A549 (cell line): ENCODE measurements around the gene ZNF860. TPM values are rescaled to one million over a fixed set of nuclear protein-coding genes. Genes with fewer than 3 reads are reported as not detected.

Experiments used
- ATAC-seq, 2 experiments: fragments of 200-7000 bp in 1 of 2; fragments of >200 bp in 1 of 2; cut with Nextera tagmentation in 1 of 2; cut with Tn5 transposase in 1 of 2; 3 replicates each; pipeline versions ENCODE4 v1.8.0 to v1.9.1; 2018 to 2020; ENCODE audit warnings: mild to moderate bottlenecking in 1 of 2, moderate library complexity in 1 of 2
- CTCF ChIA-PET: fragments of 300-600 bp; sonication (Branson Sonifier 250); formaldehyde crosslinking; extraction: SDS; loops from one replicate; lab custom pipeline; 2021; ENCODE audit warnings: antibody characterized with exemption, inconsistent platforms; lab: Yijun Ruan, JAX
- POLR2A ChIA-PET: fragments of 350-600 bp; formaldehyde crosslinking; extraction: SDS; loops from one replicate; lab custom pipeline; 2021; ENCODE audit warnings: antibody characterized with exemption, inconsistent platforms; lab: Yijun Ruan, JAX
- DNase-seq, 2 experiments: peaks; one replicate each; pipeline versions ENCODE4 v3.0.0 to v3.0.0-alpha.2; 2011 to 2016; ENCODE audit warnings: low read depth in 1 of 2, low spot score in 1 of 2
- FAIRE-seq: peaks from 2 replicates; lab custom pipeline; 2011; peaks lifted over from hg19 to GRCh38; lab: Jason Lieb, UNC
- H3K27ac ChIP-seq, 2 experiments: fragments of >200 bp; sonication (Bioruptor Twin); formaldehyde crosslinking; 3 replicates each; pipeline ENCODE4 v1.5.1; 2016 to 2017
- H3K4me1 ChIP-seq: fragments of >200 bp; sonication (Bioruptor Twin); formaldehyde crosslinking; 3 replicates; pipeline ENCODE4 v1.6.1; 2016
- H3K4me2 ChIP-seq: fragments of >200 bp; sonication (Bioruptor Twin); formaldehyde crosslinking; 3 replicates; pipeline ENCODE4 v1.6.1; 2016
- H3K4me3 ChIP-seq: fragments of >200 bp; sonication (Bioruptor Twin); formaldehyde crosslinking; 3 replicates; pipeline ENCODE4 v1.5.1; 2016
- H3K9me3 ChIP-seq: fragments of >200 bp; sonication (Bioruptor Twin); formaldehyde crosslinking; 3 replicates; pipeline ENCODE4 v1.6.1; 2016
- CHD4 ChIP-seq: fragments of 200-600 bp; sonication (generic); IDR thresholded peaks from 2 replicates; pipeline ENCODE4 v1.6.1; 2016; ENCODE audit warnings: antibody characterized with exemption, mild to moderate bottlenecking, borderline replicate concordance
- ESRRA ChIP-seq: fragments of 150-350 bp; IDR thresholded peaks from 2 replicates; pipeline ENCODE4 v1.6.1; 2014; ENCODE audit warnings: mild to moderate bottlenecking, low read length, borderline replicate concordance
- JUN ChIP-seq, 2 experiments: fragments of >200 bp; sonication (Bioruptor Twin); formaldehyde crosslinking; IDR thresholded peaks; 2 replicates in 1 of 2; 3 replicates in 1 of 2; pipeline ENCODE4 v1.6.1; 2016 to 2017
- KDM1A ChIP-seq: fragments of 200-600 bp; sonication (generic); IDR thresholded peaks from 2 replicates; pipeline ENCODE4 v1.6.1; 2016; ENCODE audit warnings: low read depth, mild to moderate bottlenecking
- MAFK ChIP-seq: fragments of 450-650 bp; IDR thresholded peaks from 2 replicates; pipeline ENCODE4 v1.6.1; 2014; ENCODE audit not compliant: partially characterized antibody
- MAZ ChIP-seq: fragments of 150-350 bp; IDR thresholded peaks from 2 replicates; pipeline ENCODE4 v1.6.1; 2014; ENCODE audit warnings: antibody characterized with exemption, low read depth, low read length, borderline replicate concordance
- MYC ChIP-seq: IDR thresholded peaks from 2 replicates; pipeline ENCODE4 v1.6.1; 2012; ENCODE audit warnings: mild to moderate bottlenecking, inconsistent platforms, low read length, improper control_type of control experiment, borderline replicate concordance
- NPAS2 ChIP-seq: fragments of 250-450 bp; sonication (Bioruptor Pico); IDR thresholded peaks from 2 replicates; pipeline ENCODE4 v1.8.0; 2022; ENCODE audit warnings: mild to moderate bottlenecking, moderate library complexity, borderline replicate concordance
- NR3C1 ChIP-seq: fragments of >200 bp; sonication (Bioruptor Twin); formaldehyde crosslinking; IDR thresholded peaks from 3 replicates; pipeline ENCODE4 v1.6.1; 2017
- PBX3 ChIP-seq: IDR thresholded peaks from 2 replicates; pipeline ENCODE4 v1.6.1; 2012
- RAD21 ChIP-seq, 2 experiments: fragments of >200 bp in 1 of 2; sonication (Bioruptor Twin) in 1 of 2; formaldehyde crosslinking in 1 of 2; IDR thresholded peaks in 1 of 2; conservative IDR thresholded peaks in 1 of 2; 2 replicates in 1 of 2; 3 replicates in 1 of 2; pipeline ENCODE4 v1.6.1; 2012 to 2018; ENCODE audit warnings: inconsistent platforms in 1 of 2
- REST ChIP-seq: fragments of 200-600 bp; sonication (generic); IDR thresholded peaks from 2 replicates; pipeline ENCODE4 v1.6.1; 2016; ENCODE audit warnings: antibody characterized with exemption, mild to moderate bottlenecking, moderate library complexity
- TP53 ChIP-seq: fragments of 250-450 bp; sonication (Bioruptor Pico); IDR thresholded peaks from 2 replicates; pipeline ENCODE4 v1.5.0; 2021; ENCODE audit warnings: mild to moderate bottlenecking, moderate library complexity
- ZFP36 ChIP-seq: fragments of 450-650 bp; IDR thresholded peaks from 2 replicates; pipeline ENCODE4 v1.6.1; 2014; ENCODE audit warnings: borderline replicate concordance; ENCODE audit not compliant: partially characterized antibody
- WGBS: methylation state at CpG from one replicate; pipeline ENCODE4 v1.1.6; 2017; ENCODE audit errors: missing lambda C conversion rate; 5-methylcytosine and 5-hydroxymethylcytosine counted together
- polyA plus RNA-seq, 4 experiments: library from polyadenylated mRNA; depleted of rRNA in 3 of 4; stranded (reverse); fragments of >200 nt; fragmentation: RNase III in 1 of 4; extraction: RNeasy Plus Mini Kit Qiagen cat#74134 plus additional on column Dnase treatment in 1 of 4; gene quantifications; 2 replicates in 3 of 4; 3 replicates in 1 of 4; pipeline ENCODE4 v1.2.3, GENCODE V29; 2011 to 2017
- TF ChIP-seq, protein P1 (sequence below): fragments of >200 bp; sonication (Bioruptor Twin); formaldehyde crosslinking; IDR thresholded peaks from 2 replicates; pipeline ENCODE4 v1.6.1; 2016
- TF ChIP-seq, protein P2 (sequence below): IDR thresholded peaks from 2 replicates; pipeline ENCODE4 v1.6.1; 2012; ENCODE audit warnings: low read depth, borderline replicate concordance

The ZNF860 gene
- polyA plus RNA-seq, 2 of the 4 experiments (the other 2 are of a cell fraction), result 1.3 to 2.4 TPM

DNA sequence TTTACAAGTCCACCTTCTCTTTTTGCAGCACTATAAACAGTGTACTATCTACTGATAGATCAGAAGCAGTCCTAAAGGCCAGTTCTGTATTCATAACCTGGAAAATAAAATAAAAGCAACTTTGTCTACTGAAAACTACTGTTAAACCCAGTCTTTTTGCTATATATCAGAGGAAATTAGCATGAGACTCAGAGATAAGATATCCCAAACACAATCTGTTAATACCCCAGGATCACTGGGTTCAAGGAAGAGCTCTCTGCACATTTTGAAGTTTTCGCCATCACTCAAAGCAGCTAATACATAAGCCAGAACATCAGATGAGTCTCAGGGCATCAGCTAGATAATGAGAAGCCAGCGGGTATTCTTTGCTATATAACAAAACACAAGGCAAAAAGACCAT, 22.3 kb upstream of the ZNF860 start:
- DNase-seq (no peak), ATAC-seq (no peak), FAIRE-seq (no peak)
- H3K4me2 ChIP-seq, result peak overlapping the region; percentile 80; the same call in 2 of the 3 replicates
- H3K4me1 ChIP-seq, result peaks cover 58% of the 10 kb centered on the region
- CTCF ChIA-PET, result no interaction called here
- peak overlapping the region in 1 of 2 experiments; percentile 74; a peak in 1 of 6 replicates for H3K27ac ChIP-seq
- no peak for TF ChIP-seq MAFK
- TF ChIP-seq NR3C1, result no peak
- no peak for TF ChIP-seq TP53
- TF ChIP-seq KDM1A, result no peak
- TF ChIP-seq PBX3, result no peak
- no peak for TF ChIP-seq MYC
- TF ChIP-seq, protein P1, sequence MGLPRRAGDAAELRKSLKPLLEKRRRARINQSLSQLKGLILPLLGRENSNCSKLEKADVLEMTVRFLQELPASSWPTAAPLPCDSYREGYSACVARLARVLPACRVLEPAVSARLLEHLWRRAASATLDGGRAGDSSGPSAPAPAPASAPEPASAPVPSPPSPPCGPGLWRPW, result no peak
- no peak for TF ChIP-seq JUN (IDR thresholded peaks at IDR 0.05)
- no peak for TF ChIP-seq REST
- no peak for TF ChIP-seq ZFP36
- WGBS, result 78% methylated on average over 2 of the region's 2 CpGs
- POLR2A ChIA-PET, result no interaction called here
- no peak overlapping the region for H3K4me3 ChIP-seq
- H3K9me3 ChIP-seq, result peaks cover 19% of the 10 kb centered on the region

DNA sequence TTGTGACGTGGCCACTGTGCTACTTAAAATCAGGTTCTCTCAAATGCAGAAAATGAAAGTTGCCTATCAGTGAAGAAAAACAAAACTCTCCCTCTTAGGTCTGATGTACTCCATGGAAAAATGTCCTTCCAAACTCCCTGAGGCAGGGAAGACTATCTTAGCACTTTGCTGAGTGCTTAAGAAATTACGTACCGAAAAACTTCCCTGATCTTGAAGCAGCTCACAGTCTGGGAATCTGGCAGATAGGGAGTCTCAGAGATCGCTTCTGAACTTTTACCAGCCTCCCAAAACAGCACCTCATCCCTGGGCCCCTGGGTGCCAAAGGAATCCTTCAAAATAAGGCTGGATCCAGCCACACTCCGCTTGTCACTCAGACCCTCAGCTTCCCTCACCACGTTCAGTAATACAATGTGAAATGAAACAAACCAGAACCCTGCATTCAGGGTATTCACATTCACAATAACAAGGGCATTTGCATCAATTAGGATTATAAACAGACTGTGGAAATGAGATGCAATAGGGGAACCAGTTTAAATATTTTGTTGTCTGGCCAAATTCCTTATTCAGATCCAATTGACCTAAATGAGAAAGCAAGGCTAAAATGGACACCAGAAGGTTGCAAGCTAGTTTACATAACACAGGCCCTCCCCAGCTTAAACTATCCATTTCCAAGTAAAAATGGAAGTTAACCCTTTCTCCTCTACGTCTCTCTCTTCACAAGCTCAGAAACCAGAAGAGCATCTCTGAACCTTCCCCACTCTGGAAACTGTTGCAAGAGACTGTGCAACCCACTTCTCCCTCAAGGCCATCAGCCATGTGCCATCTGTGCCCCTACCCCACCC, 21.4 kb upstream of the ZNF860 start:
- DNase-seq (no peak), ATAC-seq (peak in 1 of 2 experiments; percentile 8; a peak in 3 of 6 replicates), FAIRE-seq (no peak)
- POLR2A ChIA-PET, result interaction anchor here (1.4 kb wide), 1 partner anchor 19 kb away, joined by 4 read pairs; no protein-coding TSS in a partner anchor
- no peak for TF ChIP-seq KDM1A
- TF ChIP-seq MAZ, result no peak
- TF ChIP-seq, protein P2, sequence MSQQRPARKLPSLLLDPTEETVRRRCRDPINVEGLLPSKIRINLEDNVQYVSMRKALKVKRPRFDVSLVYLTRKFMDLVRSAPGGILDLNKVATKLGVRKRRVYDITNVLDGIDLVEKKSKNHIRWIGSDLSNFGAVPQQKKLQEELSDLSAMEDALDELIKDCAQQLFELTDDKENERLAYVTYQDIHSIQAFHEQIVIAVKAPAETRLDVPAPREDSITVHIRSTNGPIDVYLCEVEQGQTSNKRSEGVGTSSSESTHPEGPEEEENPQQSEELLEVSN, result no peak
- TF ChIP-seq ESRRA, result no peak
- TF ChIP-seq NPAS2, result no peak
- no peak for TF ChIP-seq CHD4
- TF ChIP-seq RAD21 (conservative IDR thresholded peaks at IDR 0.05 in 1 of 2, IDR thresholded peaks at IDR 0.05 in 1 of 2), result no peak
- WGBS, result 83% methylated on average over 7 of the region's 7 CpGs
- Histone ChIP-seq H3K9me3 (peaks cover 15% of the 10 kb centered on the region), H3K27ac (peak overlapping the region; percentile 71 to 74; a peak in 5 of 6 replicates), H3K4me2 (peak overlapping the region; percentile 80), H3K4me3 (peak overlapping the region; percentile 22; the same call in 1 of the 3 replicates), H3K4me1 (peaks cover 58% of the 10 kb centered on the region)
- CTCF ChIA-PET, result interaction anchor here (0.6 to 1.9 kb wide), 6 partner anchors 9 to 217 kb away, joined by 3 to 8 read pairs (median 4); no protein-coding TSS in a partner anchor
